K562 (cell line): ENCODE measurements around the gene SPTBN4. TPM values are rescaled to one million over a fixed set of nuclear protein-coding genes. Genes with fewer than 3 reads are reported as not detected.
A peak's percentile ranks its signal among the peaks of the same experiment; 100 is the strongest.

Source experiments
- ARNT ChIP-seq, 2 experiments: fragments of 450-650 bp; IDR thresholded peaks; 2 replicates each; pipeline ENCODE4 v1.6.1; 2016; ENCODE audit warnings: mild to moderate bottlenecking in 1 of 2
- CBX8 ChIP-seq: fragments of 200-600 bp; sonication (generic); IDR thresholded peaks from 2 replicates; pipeline ENCODE4 v1.6.1; 2012; ENCODE audit warnings: borderline replicate concordance, mixed run types, low read depth, mild to moderate bottlenecking, moderate library complexity, mixed read lengths, low read length, control low read depth, inconsistent platforms; ENCODE audit not compliant: poor library complexity, severe bottlenecking; ENCODE audit errors: extremely low read depth
- CC2D1A ChIP-seq: fragments of 450-650 bp; IDR thresholded peaks from 2 replicates; pipeline ENCODE4 v1.6.1; 2017; ENCODE audit warnings: mild to moderate bottlenecking
- DACH1 ChIP-seq: fragments of 450-650 bp; IDR thresholded peaks from 2 replicates; pipeline ENCODE4 v1.6.1; 2018; ENCODE audit not compliant: partially characterized antibody
- ELF4 ChIP-seq: fragments of 450-650 bp; formaldehyde crosslinking; IDR thresholded peaks from 2 replicates; pipeline ENCODE4 v1.4.0; 2022; ENCODE audit warnings: missing genetic modification characterization
- EZH2 ChIP-seq: IDR thresholded peaks from 2 replicates; pipeline ENCODE4 v1.6.1; 2012; ENCODE audit warnings: low read depth, mild to moderate bottlenecking, inconsistent platforms, low read length, borderline replicate concordance
- HDAC1 ChIP-seq, 2 experiments: fragments of 450-650 bp; IDR thresholded peaks; 2 replicates each; pipeline ENCODE4 v1.6.1; 2016 to 2017; ENCODE audit warnings: inconsistent platforms in 1 of 2, mild to moderate bottlenecking in 1 of 2, moderate library complexity in 1 of 2
- IRF1 ChIP-seq: sonication (generic); formaldehyde crosslinking; IDR thresholded peaks from 2 replicates; pipeline ENCODE4 v1.8.0; 2022; ENCODE audit warnings: missing genetic modification reagents, mild to moderate bottlenecking, borderline replicate concordance
- RFX5 ChIP-seq: IDR thresholded peaks from 2 replicates; pipeline ENCODE4 v1.6.1; 2011; ENCODE audit warnings: low read depth, mild to moderate bottlenecking, improper control_type of control experiment, low read length
- SREBF2 ChIP-seq: sonication (generic); formaldehyde crosslinking; IDR thresholded peaks from 2 replicates; pipeline ENCODE4 v1.4.0; 2020; ENCODE audit warnings: mild to moderate bottlenecking, missing genetic modification reagents
- TOE1 ChIP-seq, 2 experiments: fragments of 450-650 bp in 1 of 2; sonication (generic) in 1 of 2; formaldehyde crosslinking in 1 of 2; IDR thresholded peaks; 2 replicates each; pipeline versions ENCODE4 v1.7.1 to v1.8.0; 2016 to 2022; ENCODE audit warnings: borderline replicate concordance in 2 of 2, mild to moderate bottlenecking in 2 of 2, antibody characterized with exemption in 1 of 2, inconsistent platforms in 1 of 2, low read depth in 1 of 2, missing genetic modification reagents in 1 of 2, moderate library complexity in 1 of 2
- ZC3H4 ChIP-seq: sonication (generic); formaldehyde crosslinking; IDR thresholded peaks from 2 replicates; pipeline ENCODE4 v1.9.0; 2021; ENCODE audit warnings: missing genetic modification reagents, borderline replicate concordance
- ZNF121 ChIP-seq: sonication (generic); formaldehyde crosslinking; conservative IDR thresholded peaks from 2 replicates; pipeline ENCODE4 v1.8.0; 2022; ENCODE audit warnings: missing genetic modification reagents
- polyA plus RNA-seq, 8 experiments: library from polyadenylated mRNA; depleted of rRNA in 4 of 8; stranded (reverse) in 5 of 8; unstranded in 3 of 8; fragments of >200 nt; fragmentation: Nextera tagmentation in 2 of 8; fragmentation: Illumina TruSeq in 1 of 8; extraction: Ambion mirVana in 2 of 8; extraction: Trizol in 1 of 8; gene quantifications; 2 replicates each; pipeline versions ENCODE4 v1.2.1 to v1.2.3, GENCODE V29; 2011 to 2014; ENCODE audit warnings: inconsistent platforms in 1 of 8, missing spikeins in 1 of 8
- total RNA-seq, 7 experiments: library from RNA; depleted of rRNA in 6 of 7; stranded (reverse); fragments of >200 nt in 6 of 7; fragmentation: Illumina TruSeq in 2 of 7; extraction: Trizol in 2 of 7; gene quantifications; 2 replicates each; pipeline versions ENCODE4 v1.2.1 to v1.2.3, GENCODE V29; 2011 to 2021; ENCODE audit warnings: low replicate concordance in 1 of 7
- TF ChIP-seq, protein P1 (sequence below): fragments of 450-650 bp; IDR thresholded peaks from 2 replicates; pipeline ENCODE4 v1.6.1; 2016; ENCODE audit warnings: low read depth, mild to moderate bottlenecking, moderate library complexity
- TF ChIP-seq, protein P2 (sequence below): fragments of 450-650 bp; IDR thresholded peaks from 2 replicates; pipeline ENCODE4 v1.6.1; 2017; ENCODE audit warnings: mild to moderate bottlenecking, moderate library complexity
- TF ChIP-seq, protein P3 (sequence below), 2 experiments: fragments of 450-650 bp; conservative IDR thresholded peaks; 2 replicates each; pipeline ENCODE4 v1.6.1; 2017; ENCODE audit warnings: mild to moderate bottlenecking in 2 of 2, moderate library complexity in 2 of 2
- TF ChIP-seq, protein P4 (sequence below), 2 experiments: fragments of 450-650 bp; IDR thresholded peaks; 2 replicates each; pipeline ENCODE4 v1.6.1; 2018; ENCODE audit warnings: mild to moderate bottlenecking in 2 of 2, low read depth in 1 of 2; ENCODE audit not compliant: partially characterized antibody in 2 of 2

The SPTBN4 gene
- total and polyA plus RNA-seq, 9 of the 15 experiments (the other 6 are each of a cell fraction or from before 2014, with no cell fraction given), result 0.01 to 1.5 (median 0.86) TPM

DNA sequence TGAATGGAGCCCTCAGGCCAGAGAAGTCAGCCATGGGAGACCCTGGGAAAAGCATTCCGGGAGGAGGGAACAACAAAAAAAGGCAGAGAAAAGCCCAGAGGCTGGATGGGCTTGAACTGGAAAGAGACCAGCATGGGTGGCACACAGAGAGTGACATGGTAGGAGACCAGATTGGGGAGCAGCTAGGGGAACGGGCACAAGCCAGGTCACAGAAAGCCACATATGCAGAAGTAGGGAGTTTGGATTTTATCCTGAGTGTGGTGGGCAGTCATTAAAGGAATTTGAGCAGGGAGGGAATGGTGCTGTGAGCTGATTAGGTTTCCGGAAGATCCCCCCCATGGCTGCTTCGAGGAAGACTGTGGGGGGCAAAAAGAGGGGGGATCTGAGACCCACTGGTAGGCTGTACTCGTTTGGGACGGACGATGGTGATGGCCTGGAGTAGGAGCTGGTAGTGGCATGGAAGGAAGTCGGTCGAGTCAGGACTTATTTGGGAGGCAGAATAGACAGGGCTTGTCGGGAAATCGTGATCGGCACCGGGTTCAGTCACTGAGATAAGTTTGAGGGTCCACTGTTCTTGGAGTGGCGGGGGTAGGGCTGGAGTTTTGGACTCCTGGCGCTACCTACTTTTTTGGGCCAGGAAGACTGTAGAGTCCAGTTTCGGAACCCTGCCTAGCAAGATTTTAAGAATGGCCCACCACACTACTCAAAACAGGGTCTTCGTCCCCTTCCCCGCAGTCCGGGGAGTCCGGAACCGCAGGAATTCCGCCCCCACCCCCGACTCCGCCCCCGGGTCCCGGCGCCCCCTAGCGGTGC, 42.0 kb upstream of the SPTBN4 start (continued):
- 0 out of 2 replicates have a peak, but pooled peaks have one; percentile 16 for TF ChIP-seq CC2D1A
- no peak for TF ChIP-seq ZNF121 (CRISPR knock-in tag)
- TF ChIP-seq, protein P1, sequence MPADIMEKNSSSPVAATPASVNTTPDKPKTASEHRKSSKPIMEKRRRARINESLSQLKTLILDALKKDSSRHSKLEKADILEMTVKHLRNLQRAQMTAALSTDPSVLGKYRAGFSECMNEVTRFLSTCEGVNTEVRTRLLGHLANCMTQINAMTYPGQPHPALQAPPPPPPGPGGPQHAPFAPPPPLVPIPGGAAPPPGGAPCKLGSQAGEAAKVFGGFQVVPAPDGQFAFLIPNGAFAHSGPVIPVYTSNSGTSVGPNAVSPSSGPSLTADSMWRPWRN, result no peak
- no peak for TF ChIP-seq CBX8
- TF ChIP-seq, protein P2, sequence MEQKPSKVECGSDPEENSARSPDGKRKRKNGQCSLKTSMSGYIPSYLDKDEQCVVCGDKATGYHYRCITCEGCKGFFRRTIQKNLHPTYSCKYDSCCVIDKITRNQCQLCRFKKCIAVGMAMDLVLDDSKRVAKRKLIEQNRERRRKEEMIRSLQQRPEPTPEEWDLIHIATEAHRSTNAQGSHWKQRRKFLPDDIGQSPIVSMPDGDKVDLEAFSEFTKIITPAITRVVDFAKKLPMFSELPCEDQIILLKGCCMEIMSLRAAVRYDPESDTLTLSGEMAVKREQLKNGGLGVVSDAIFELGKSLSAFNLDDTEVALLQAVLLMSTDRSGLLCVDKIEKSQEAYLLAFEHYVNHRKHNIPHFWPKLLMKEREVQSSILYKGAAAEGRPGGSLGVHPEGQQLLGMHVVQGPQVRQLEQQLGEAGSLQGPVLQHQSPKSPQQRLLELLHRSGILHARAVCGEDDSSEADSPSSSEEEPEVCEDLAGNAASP, result no peak
- TF ChIP-seq SREBF2 (CRISPR knock-in tag), result no peak
- TF ChIP-seq EZH2, result no peak
- TF ChIP-seq ELF4 (CRISPR knock-in tag), result peak; percentile 43; the same call in 1 of the 2 replicates
- TF ChIP-seq DACH1, result no peak
- 0 out of 2 replicates have a peak, but pooled peaks have one; percentile 51 for TF ChIP-seq ZC3H4 (CRISPR knock-in tag)
- TF ChIP-seq TOE1 (IDR thresholded peaks at IDR 0.05; ENCODE audit: borderline replicate concordance), result no peak
- TF ChIP-seq TOE1 (CRISPR knock-in tag; IDR thresholded peaks at IDR 0.05; ENCODE audit: borderline replicate concordance, low read depth), result no peak
- TF ChIP-seq ARNT (IDR thresholded peaks at IDR 0.05), result 0 out of 4 replicates have a peak, but pooled peaks of 1 of the 2 experiments have one; percentile 30
- TF ChIP-seq, protein P3, sequence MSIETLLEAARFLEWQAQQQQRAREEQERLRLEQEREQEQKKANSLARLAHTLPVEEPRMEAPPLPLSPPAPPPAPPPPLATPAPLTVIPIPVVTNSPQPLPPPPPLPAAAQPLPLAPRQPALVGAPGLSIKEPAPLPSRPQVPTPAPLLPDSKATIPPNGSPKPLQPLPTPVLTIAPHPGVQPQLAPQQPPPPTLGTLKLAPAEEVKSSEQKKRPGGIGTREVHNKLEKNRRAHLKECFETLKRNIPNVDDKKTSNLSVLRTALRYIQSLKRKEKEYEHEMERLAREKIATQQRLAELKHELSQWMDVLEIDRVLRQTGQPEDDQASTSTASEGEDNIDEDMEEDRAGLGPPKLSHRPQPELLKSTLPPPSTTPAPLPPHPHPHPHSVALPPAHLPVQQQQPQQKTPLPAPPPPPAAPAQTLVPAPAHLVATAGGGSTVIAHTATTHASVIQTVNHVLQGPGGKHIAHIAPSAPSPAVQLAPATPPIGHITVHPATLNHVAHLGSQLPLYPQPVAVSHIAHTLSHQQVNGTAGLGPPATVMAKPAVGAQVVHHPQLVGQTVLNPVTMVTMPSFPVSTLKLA (conservative IDR thresholded peaks at IDR 0.05), result no peak
- TF ChIP-seq HDAC1 (IDR thresholded peaks at IDR 0.05), result peak in 1 of 2 experiments; percentile 49; a peak in 1 of 4 replicates
- TF ChIP-seq, protein P4, sequence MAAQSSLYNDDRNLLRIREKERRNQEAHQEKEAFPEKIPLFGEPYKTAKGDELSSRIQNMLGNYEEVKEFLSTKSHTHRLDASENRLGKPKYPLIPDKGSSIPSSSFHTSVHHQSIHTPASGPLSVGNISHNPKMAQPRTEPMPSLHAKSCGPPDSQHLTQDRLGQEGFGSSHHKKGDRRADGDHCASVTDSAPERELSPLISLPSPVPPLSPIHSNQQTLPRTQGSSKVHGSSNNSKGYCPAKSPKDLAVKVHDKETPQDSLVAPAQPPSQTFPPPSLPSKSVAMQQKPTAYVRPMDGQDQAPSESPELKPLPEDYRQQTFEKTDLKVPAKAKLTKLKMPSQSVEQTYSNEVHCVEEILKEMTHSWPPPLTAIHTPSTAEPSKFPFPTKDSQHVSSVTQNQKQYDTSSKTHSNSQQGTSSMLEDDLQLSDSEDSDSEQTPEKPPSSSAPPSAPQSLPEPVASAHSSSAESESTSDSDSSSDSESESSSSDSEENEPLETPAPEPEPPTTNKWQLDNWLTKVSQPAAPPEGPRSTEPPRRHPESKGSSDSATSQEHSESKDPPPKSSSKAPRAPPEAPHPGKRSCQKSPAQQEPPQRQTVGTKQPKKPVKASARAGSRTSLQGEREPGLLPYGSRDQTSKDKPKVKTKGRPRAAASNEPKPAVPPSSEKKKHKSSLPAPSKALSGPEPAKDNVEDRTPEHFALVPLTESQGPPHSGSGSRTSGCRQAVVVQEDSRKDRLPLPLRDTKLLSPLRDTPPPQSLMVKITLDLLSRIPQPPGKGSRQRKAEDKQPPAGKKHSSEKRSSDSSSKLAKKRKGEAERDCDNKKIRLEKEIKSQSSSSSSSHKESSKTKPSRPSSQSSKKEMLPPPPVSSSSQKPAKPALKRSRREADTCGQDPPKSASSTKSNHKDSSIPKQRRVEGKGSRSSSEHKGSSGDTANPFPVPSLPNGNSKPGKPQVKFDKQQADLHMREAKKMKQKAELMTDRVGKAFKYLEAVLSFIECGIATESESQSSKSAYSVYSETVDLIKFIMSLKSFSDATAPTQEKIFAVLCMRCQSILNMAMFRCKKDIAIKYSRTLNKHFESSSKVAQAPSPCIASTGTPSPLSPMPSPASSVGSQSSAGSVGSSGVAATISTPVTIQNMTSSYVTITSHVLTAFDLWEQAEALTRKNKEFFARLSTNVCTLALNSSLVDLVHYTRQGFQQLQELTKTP (IDR thresholded peaks at IDR 0.05; ENCODE audit: low read depth in 1 of 2, partially characterized antibody in 2 of 2), result peak in 1 of 2 experiments; percentile 38
- no peak for TF ChIP-seq RFX5
- TF ChIP-seq IRF1 (CRISPR knock-in tag), result no peak
